Vagina (tissue), 2 donors: ENCODE measurements around the gene PLA2G2A.

Experiments
- CTCF ChIP-seq, 3 experiments: fragments of 450-650 bp in 2 of 3; fragments of 200-600 bp in 1 of 3; sonication (generic) in 1 of 3; IDR thresholded peaks; one replicate each; pipeline ENCODE4 v1.5.1; 2017 to 2019; ENCODE audit warnings: antibody characterized with exemption in 3 of 3, mild to moderate bottlenecking in 2 of 3, moderate library complexity in 2 of 3
- POLR2A ChIP-seq, 2 donors: fragments of 450-650 bp; IDR thresholded peaks; one replicate each; pipeline ENCODE4 v1.6.1; 2017; ENCODE audit warnings: antibody characterized with exemption in 2 of 2, mild to moderate bottlenecking in 2 of 2, moderate library complexity in 2 of 2
- POLR2AphosphoS5 ChIP-seq, 2 donors: sonication (generic); formaldehyde crosslinking; IDR thresholded peaks; one replicate each; pipeline ENCODE4 v1.9.0; 2017; ENCODE audit warnings: antibody characterized with exemption in 2 of 2, mild to moderate bottlenecking in 2 of 2, low read depth in 1 of 2; ENCODE audit not compliant: insufficient read depth in 1 of 2

GRCh38 chr1:19936061-19936750 lies 43.2 kb downstream of the PLA2G2A start:
- no peak for TF ChIP-seq CTCF (IDR thresholded peaks at IDR 0.05)
- TF ChIP-seq POLR2AphosphoS5 (IDR thresholded peaks at IDR 0.05; ENCODE audit: insufficient read depth in 1 of 2, low read depth in 1 of 2): no peak
- TF ChIP-seq POLR2A (IDR thresholded peaks at IDR 0.05): no peak
